ENCODE measurements around the gene CHST1. TPM values are rescaled to one million over a fixed set of nuclear protein-coding genes. Genes with fewer than 3 reads are reported as not detected.

Gene CHST1
- total RNA-seq, 1 experiment from 2014 or later: not detected

DNA sequence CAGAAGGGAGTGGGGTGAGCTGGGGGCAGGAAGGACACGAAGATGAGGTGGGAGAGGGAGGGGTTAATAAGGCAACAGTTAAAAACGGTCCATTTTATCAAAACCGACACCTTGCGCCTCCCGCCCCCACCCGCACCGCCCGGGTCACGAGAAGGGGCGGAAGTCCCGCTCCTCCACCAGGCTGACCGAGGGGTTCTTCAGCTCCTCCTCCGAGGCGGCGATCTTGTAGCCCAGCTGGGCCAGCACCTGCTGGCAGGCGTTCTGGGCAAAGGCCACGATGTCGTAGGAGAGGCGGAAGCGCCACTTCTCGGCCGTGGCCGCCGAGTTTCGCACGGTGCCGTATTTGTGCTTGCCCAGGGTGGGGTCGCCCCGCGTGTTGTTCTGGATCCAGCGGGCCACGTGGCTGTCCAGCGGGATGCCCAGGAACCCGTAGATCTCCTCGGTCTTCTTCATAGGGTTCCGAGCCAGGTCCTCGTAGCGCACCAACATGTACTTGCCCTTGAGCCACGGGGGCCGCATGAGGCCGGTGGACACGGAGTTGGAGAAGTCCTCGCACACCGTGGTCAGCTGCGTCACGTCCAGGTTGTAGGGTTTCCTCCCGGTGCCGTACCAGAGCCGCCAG lies 15.8 kb downstream of the CHST1 start:
- H3K4me3 ChIP-seq (ENCODE audit: low read depth, low read length): no peak overlapping the region
- BruUV-seq (replicated peaks): no TSS peak
- no peak for DNase-seq
- Mint-ChIP-seq H3K27ac (ENCODE audit: unreplicated experiment) (no peak overlapping the region), H3K4me1 (ENCODE audit: low read depth, unreplicated experiment) (no peaks in the 10 kb centered on the region), H3K9me3 (ENCODE audit: unreplicated experiment) (no peaks in the 10 kb centered on the region), H3K36me3 (ENCODE audit: insufficient read depth, unreplicated experiment) (no peaks in the 10 kb centered on the region), H3K4me3 (ENCODE audit: unreplicated experiment) (no peak overlapping the region), H3K27me3 (ENCODE audit: insufficient read depth, unreplicated experiment) (peaks cover 25% of the 10 kb centered on the region)
- no peaks in the 10 kb centered on the region for H3K36me3 ChIP-seq (ENCODE audit: control insufficient read depth, insufficient read depth, low read length)
- intact Hi-C loops (cut with micrococcal nuclease; ENCODE audit: unreplicated experiment): no loop called here
- no peaks in the 10 kb centered on the region for H3K4me1 ChIP-seq
- H3K9me3 ChIP-seq: no peaks in the 10 kb centered on the region
- TF ChIP-seq, protein P1, sequence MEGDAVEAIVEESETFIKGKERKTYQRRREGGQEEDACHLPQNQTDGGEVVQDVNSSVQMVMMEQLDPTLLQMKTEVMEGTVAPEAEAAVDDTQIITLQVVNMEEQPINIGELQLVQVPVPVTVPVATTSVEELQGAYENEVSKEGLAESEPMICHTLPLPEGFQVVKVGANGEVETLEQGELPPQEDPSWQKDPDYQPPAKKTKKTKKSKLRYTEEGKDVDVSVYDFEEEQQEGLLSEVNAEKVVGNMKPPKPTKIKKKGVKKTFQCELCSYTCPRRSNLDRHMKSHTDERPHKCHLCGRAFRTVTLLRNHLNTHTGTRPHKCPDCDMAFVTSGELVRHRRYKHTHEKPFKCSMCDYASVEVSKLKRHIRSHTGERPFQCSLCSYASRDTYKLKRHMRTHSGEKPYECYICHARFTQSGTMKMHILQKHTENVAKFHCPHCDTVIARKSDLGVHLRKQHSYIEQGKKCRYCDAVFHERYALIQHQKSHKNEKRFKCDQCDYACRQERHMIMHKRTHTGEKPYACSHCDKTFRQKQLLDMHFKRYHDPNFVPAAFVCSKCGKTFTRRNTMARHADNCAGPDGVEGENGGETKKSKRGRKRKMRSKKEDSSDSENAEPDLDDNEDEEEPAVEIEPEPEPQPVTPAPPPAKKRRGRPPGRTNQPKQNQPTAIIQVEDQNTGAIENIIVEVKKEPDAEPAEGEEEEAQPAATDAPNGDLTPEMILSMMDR (IDR thresholded peaks at IDR 0.05; ENCODE audit: insufficient read depth in 1 of 2, low read depth in 1 of 2, low read length in 1 of 2, severe bottlenecking in 1 of 2, unreplicated experiment in 1 of 2): no peak
- POLR2A ChIA-PET: no interaction called here
- CTCF ChIA-PET: no interaction called here
- peaks cover 1% of the 10 kb centered on the region for H3K27me3 ChIP-seq (replicated peaks; ENCODE audit: control insufficient read depth, insufficient read depth, low read length)

DNA sequence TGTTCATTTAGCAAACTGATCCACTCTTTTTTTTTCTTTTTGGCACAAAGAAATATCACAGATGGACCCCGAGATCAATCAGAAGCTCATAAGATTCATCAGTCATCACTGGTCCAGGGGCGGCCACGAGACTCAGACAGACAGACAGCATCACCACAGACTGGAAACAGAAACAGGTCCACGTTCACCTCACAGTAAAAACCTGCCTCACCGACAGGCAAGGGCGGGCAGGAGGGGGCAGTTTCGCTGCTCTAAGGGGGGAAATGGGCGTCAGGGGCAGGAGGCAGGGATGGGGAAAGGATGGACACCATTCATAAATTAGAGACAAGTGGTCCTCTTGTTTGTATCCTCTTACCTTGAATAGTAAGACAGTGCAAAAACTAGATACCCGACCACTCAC lies 16.5 kb downstream of the CHST1 start:
- Histone ChIP-seq H3K4me1 (no peaks in the 10 kb centered on the region), H3K4me3 (ENCODE audit: low read depth, low read length) (no peak overlapping the region), H3K9me3 (no peaks in the 10 kb centered on the region), H3K27me3 (replicated peaks; ENCODE audit: control insufficient read depth, insufficient read depth, low read length) (peaks cover 1% of the 10 kb centered on the region), H3K36me3 (ENCODE audit: control insufficient read depth, insufficient read depth, low read length) (no peaks in the 10 kb centered on the region)
- intact Hi-C loops (cut with micrococcal nuclease; ENCODE audit: unreplicated experiment): no loop called here
- ChIA-PET CTCF (no interaction called here), POLR2A (no interaction called here)
- no TSS peak for BruUV-seq (replicated peaks)
- no peak overlapping the region for H3K4me3 Mint-ChIP-seq (ENCODE audit: unreplicated experiment)
- DNase-seq: no peak
- H3K4me1 Mint-ChIP-seq (ENCODE audit: low read depth, unreplicated experiment): no peaks in the 10 kb centered on the region
- no peak overlapping the region for H3K27ac Mint-ChIP-seq (ENCODE audit: unreplicated experiment)
- no peaks in the 10 kb centered on the region for H3K9me3 Mint-ChIP-seq (ENCODE audit: unreplicated experiment)
- TF ChIP-seq, protein P1 (IDR thresholded peaks at IDR 0.05; ENCODE audit: insufficient read depth in 1 of 2, low read depth in 1 of 2, low read length in 1 of 2, severe bottlenecking in 1 of 2, unreplicated experiment in 1 of 2): no peak
- H3K36me3 Mint-ChIP-seq (ENCODE audit: insufficient read depth, unreplicated experiment): no peaks in the 10 kb centered on the region
- peaks cover 25% of the 10 kb centered on the region for H3K27me3 Mint-ChIP-seq (ENCODE audit: insufficient read depth, unreplicated experiment)

DNA sequence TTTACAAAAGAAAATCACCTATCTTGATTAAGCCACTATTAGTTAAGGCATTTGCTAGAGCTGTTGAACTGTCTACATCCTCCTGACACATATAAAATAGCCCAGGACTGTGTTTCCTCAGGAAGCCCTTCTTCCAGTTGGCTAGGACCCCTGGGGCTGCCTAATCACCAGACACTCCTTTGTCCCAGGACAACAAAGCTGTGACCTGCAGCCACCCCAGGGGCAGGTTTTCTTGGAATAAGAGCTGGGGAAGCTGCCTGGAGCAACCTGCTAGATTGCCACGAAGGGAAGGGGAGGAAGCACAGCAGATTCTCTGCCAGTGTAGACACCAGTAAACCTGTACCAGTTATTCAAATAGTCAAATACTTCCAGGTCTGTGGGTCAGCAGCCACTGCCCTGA lies 17.6 kb downstream of the CHST1 start:
- Mint-ChIP-seq H3K4me3 (ENCODE audit: unreplicated experiment) (no peak overlapping the region), H3K9me3 (ENCODE audit: unreplicated experiment) (no peaks in the 10 kb centered on the region), H3K36me3 (ENCODE audit: insufficient read depth, unreplicated experiment) (no peaks in the 10 kb centered on the region), H3K27ac (ENCODE audit: unreplicated experiment) (no peak overlapping the region), H3K27me3 (ENCODE audit: insufficient read depth, unreplicated experiment) (peaks cover 30% of the 10 kb centered on the region), H3K4me1 (ENCODE audit: low read depth, unreplicated experiment) (no peaks in the 10 kb centered on the region)
- no peak overlapping the region for H3K4me3 ChIP-seq (ENCODE audit: low read depth, low read length)
- BruUV-seq (replicated peaks): no TSS peak
- peaks cover under 1% of the 10 kb centered on the region for H3K27me3 ChIP-seq (replicated peaks; ENCODE audit: control insufficient read depth, insufficient read depth, low read length)
- intact Hi-C loops (cut with micrococcal nuclease; ENCODE audit: unreplicated experiment): no loop called here
- H3K9me3 ChIP-seq: no peaks in the 10 kb centered on the region
- no peak for DNase-seq
- ChIA-PET POLR2A (no interaction called here), CTCF (no interaction called here)
- no peaks in the 10 kb centered on the region for H3K4me1 ChIP-seq
- TF ChIP-seq, protein P1 (IDR thresholded peaks at IDR 0.05; ENCODE audit: insufficient read depth in 1 of 2, low read depth in 1 of 2, low read length in 1 of 2, severe bottlenecking in 1 of 2, unreplicated experiment in 1 of 2): no peak
- H3K36me3 ChIP-seq (ENCODE audit: control insufficient read depth, insufficient read depth, low read length): no peaks in the 10 kb centered on the region

Measured in Caco-2 (cell line).